ENCODE measurements around the gene FGD2. TPM values are rescaled to one million over a fixed set of nuclear protein-coding genes. Genes with fewer than 3 reads are reported as not detected.

FGD2 gene
- total RNA-seq, 1 experiment from 2014 or later, result 0.10 TPM

- POLR2A ChIA-PET, result interaction anchor here (0.6 to 1.3 kb wide), 5 partner anchors 113 to 253 kb away, joined by 3 to 7 read pairs (median 3); partner anchors contain the start of gene C6orf89
- CTCF ChIA-PET, result interaction anchor here (0.7 to 13.9 kb wide), 39 partner anchors 9 to 403 kb away, joined by 3 to 331 read pairs (median 5); partner anchors contain the start of genes C6orf89, MTCH1, PIM1 and PPIL1
- H3K36me3 ChIP-seq (ENCODE audit: control insufficient read depth in 1 of 2, insufficient read depth in 2 of 2, low read length in 2 of 2), result no peaks in the 10 kb centered on the region
- RAD21 ChIA-PET (ENCODE audit: low non-redundant PET in 1 of 2, low total read pairs in 2 of 2, uncharacterized antibody in 2 of 2, unreplicated experiment in 2 of 2), result interaction anchor here (0.6 to 2.2 kb wide), 14 partner anchors 32 to 259 kb away, joined by 3 to 18 read pairs (median 5); partner anchors contain the start of genes C6orf89 (in 2 of the 2), MTCH1 (in 1 of the 2) and PPIL1 (in 1 of the 2)
- ATAC-seq (peak; percentile 93), DNase-seq (ENCODE audit: low read depth, low spot score) (peak; percentile 75)
- no peak overlapping the region for H3K4me3 ChIP-seq (replicated peaks in 1 of 2; ENCODE audit: low read depth in 1 of 2, low read length in 2 of 2)
- H4K20me1 ChIP-seq (ENCODE audit: insufficient read depth), result no peaks in the 10 kb centered on the region
- intact Hi-C loops (cut with micrococcal nuclease), result loop anchor here (1.0 to 5.0 kb wide), 7 partner anchors 33 to 289 kb away; partner anchors contain the start of gene C6orf89
- no peaks in the 10 kb centered on the region for H3K79me2 ChIP-seq (ENCODE audit: insufficient read depth, low read length)
- H3K27me3 ChIP-seq (ENCODE audit: insufficient read depth, low read length), result no peaks in the 10 kb centered on the region
- peak overlapping the region; percentile 3; the same call in 1 of the 2 replicates for H3K27ac ChIP-seq (ENCODE audit: low read depth, low read length)
- no TSS peak for BruUV-seq (replicated peaks)
- no peak overlapping the region for H3K9ac ChIP-seq (ENCODE audit: low read length)
- H2AFZ ChIP-seq (ENCODE audit: low read depth, low read length, poor library complexity, severe bottlenecking), result peak overlapping the region; percentile 89
- no peaks in the 10 kb centered on the region for H3K9me3 ChIP-seq (ENCODE audit: control insufficient read depth in 1 of 2, insufficient read depth in 1 of 2, low read depth in 1 of 2, low read length in 2 of 2)
- peak overlapping the region; percentile 42 for H3K4me2 ChIP-seq (ENCODE audit: low read length)
- TF ChIP-seq POLR2AphosphoS5 (IDR thresholded peaks at IDR 0.05; ENCODE audit: low read depth, low read length) (peak; percentile 25; the same call in 1 of the 2 replicates), YY1 (IDR thresholded peaks at IDR 0.05; ENCODE audit: extremely low read depth, insufficient replicate concordance, low read depth, low read length) (peak; percentile 58), CTCF (IDR thresholded peaks at IDR 0.05 in 2 of 3, conservative IDR thresholded peaks at IDR 0.05 in 1 of 3; ENCODE audit: borderline replicate concordance in 1 of 3, insufficient read depth in 1 of 3, low read depth in 2 of 3, low read length in 2 of 3) (peak in 2 of 3 experiments; percentile 73 to 96; a peak in 4 of 6 replicates), CEBPB (IDR thresholded peaks at IDR 0.05; ENCODE audit: low read depth) (no peak), ZBTB33 (IDR thresholded peaks at IDR 0.05; ENCODE audit: extremely low read depth, insufficient replicate concordance, low read length) (peak; percentile 26)
- no peaks in the 10 kb centered on the region for H3K9me2 ChIP-seq (ENCODE audit: insufficient read depth)
- peaks cover 16 to 41% of the 10 kb centered on the region in 2 experiments for H3K4me1 ChIP-seq (ENCODE audit: control insufficient read depth in 1 of 2, insufficient read depth in 2 of 2, low read length in 2 of 2)
Measured at GRCh38 chr6:37018198-37019064, 13.0 kb downstream of the FGD2 start.
